NCI-H526 treated with DMSO at 0.1 percent for 48 hours (cell line): ENCODE results near the gene RAD50.
"Not testable (repeated sequence)": the region's sequence is repeated elsewhere in the genome, so short reads cannot be mapped to it uniquely, and the experiment has no call there.

ENCODE experiments used
- DNase-seq: peaks from one replicate; lab custom pipeline; 2025; lab: John Stamatoyannopoulos, UW

The RAD50 gene

DNA sequence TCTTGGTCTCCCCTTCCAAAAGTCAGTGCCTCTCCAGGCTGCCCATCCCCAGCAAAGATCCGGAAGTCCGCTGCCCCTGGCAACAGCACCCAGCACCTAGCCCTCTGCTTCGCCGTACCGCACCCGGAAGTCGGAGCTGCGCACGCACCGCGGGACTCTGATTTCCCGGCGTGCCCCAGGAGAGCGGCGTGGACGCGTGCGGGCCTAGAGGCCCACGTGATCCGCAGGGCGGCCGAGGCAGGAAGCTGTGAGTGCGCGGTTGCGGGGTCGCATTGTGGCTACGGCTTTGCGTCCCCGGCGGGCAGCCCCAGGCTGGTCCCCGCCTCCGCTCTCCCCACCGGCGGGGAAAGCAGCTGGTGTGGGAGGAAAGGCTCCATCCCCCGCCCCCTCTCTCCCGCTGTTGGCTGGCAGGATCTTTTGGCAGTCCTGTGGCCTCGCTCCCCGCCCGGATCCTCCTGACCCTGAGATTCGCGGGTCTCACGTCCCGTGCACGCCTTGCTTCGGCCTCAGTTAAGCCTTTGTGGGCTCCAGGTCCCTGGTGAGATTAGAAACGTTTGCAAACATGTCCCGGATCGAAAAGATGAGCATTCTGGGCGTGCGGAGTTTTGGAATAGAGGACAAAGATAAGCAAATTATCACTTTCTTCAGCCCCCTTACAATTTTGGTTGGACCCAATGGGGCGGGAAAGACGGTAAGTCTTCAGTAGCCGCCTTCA is at the start of gene RAD50:
Gene RAD50, plus strand, starts transcription at position 215 of the 715 bp plus-strand sequence. Its CDS starts 348 bp downstream, at position 563.
- DNase-seq, result peak; percentile 71

DNA sequence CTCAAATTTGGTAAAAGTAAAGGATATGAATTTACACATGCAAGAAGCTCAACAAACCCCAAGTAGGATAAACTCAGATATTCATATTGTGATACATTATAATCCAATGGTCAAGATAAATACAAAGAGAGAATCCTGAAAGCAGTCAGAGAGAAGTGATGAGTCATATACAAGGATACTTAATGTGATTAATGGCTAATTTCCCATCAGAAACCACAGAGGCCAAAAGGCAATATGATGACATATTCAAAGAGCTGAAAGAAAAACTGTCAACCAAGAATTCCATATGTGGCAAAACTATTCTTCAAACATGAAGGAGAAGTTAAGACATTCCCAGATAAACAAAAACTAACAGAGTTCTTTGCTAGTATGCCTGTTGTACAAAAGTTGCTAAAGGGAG is 46.7 kb upstream of the RAD50 start:
- DNase-seq, result no peak

DNA sequence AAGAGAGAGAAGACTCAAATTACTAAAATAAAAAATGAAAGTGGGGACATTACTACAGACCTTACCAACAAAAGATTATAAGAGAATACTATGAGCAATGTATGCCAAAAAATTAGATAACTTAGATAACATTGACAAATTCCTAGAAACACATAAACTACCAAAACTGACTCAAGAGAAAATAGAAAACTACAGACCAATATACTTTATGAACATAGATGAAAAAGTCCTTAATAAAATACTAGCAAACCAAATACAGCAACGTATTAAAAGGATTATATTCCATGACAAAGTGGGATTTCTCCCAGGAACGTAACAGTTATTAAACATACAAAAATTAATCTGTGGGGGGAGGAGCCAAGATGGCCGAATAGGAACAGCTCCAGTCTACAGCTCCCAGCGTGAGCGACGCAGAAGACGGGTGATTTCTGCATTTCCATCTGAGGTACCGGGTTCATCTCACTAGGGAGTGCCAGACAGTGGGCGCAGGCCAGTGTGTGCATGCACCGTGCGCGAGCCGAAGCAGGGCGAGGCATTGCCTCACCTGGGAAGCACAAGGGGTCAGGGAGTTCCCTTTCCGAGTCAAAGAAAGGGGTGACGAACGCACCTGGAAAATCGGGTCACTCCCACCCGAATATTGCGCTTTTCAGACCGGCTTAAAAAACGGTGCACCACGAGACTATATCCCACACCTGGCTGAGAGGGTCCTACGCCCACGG is 43.0 kb upstream of the RAD50 start:
- not testable (repeated sequence) for DNase-seq

DNA sequence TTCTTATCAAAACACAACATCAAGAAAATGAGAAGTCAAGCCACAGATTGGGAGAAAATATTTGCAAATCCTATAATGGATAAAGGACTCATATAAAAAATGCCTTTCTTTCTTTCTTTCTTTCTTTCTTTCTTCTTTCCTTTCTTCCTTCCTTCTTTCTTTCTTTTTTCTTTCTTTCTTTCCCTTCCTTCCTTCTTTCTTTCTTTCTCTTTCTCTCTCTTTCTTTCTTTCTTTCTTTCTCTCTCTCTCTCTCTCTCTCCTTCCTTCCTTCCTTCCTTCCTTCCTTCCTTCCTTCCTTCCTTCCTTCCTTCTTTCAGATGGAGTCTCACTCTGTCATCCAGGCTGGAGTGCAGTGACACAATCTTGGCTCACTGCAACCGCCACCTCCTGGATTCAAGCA is 34.7 kb upstream of the RAD50 start:
- not testable (repeated sequence) for DNase-seq

DNA sequence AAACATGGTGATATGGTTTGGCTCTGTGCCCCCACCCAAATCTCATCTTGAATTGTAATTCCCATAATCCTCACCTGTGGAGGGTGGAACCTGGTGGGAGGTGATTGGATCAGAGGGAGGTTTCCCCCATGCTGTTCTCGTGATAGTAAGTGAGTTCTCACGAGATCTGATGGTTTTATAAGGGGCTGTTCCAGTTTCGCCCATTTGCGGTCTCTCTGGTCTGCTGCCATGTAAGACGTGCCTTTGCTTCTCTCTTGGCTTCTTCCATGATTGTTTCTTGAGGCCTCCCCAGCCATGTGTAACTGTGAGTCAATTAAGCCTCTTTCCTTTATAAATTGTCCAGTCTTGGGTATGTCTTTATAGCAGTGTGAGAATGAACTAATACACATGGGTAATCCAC is 31.9 kb upstream of the RAD50 start:
- DNase-seq, result not testable (repeated sequence)

DNA sequence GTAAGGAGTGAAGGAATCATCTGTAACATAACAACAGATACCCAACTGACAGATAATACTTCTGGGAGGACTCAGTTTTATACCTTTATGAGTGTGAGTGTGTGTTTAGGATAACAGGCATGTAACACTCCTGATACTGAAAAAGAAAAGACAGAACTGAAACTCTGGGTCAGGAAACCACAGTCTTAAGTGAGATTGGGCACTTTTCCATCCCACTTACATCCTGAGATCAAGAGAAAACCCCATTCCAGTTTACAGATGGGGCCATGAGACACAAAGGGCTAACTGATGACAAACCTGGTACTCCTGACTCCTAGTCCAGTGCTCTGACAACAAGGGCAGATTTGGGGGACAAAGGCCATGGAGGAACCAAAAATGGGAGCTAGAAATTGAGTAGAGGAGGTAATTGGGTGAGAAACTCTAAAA is 31.5 kb upstream of the RAD50 start:
- no peak for DNase-seq

DNA sequence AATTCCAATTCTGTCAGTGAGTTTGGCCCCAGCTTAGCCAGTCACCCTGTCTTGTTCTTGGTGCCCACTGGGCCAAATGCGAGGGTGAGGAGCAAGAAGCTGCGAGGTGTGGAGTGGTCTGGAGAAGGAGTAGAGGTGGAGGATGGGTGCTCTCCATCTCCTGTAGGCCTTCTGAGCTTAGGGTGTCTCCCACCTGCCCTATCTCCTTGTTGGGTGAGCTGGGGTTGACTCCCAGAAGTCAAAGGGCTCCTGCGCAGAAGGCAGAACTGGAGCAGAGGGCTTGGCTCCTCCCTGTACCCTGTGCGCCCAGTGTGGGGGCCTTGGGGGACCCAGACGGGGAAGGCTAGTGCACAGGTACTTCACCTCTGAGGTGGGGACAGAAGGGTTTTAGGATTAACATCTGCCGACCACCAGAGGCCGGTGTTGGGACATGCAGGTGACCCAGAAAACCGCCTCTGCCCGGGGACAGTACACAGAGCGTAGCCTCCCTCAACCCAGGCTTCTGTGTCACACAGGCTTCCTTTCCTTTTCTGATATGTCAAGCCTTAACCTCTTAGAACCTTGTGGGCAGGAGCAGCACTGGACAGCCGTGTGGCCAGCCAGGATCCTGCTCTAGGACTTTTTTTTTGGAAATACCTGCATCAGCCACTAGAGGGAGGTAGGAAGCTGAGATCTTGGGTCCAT is 30.3 kb upstream of the RAD50 start:
- DNase-seq, result no peak

DNA sequence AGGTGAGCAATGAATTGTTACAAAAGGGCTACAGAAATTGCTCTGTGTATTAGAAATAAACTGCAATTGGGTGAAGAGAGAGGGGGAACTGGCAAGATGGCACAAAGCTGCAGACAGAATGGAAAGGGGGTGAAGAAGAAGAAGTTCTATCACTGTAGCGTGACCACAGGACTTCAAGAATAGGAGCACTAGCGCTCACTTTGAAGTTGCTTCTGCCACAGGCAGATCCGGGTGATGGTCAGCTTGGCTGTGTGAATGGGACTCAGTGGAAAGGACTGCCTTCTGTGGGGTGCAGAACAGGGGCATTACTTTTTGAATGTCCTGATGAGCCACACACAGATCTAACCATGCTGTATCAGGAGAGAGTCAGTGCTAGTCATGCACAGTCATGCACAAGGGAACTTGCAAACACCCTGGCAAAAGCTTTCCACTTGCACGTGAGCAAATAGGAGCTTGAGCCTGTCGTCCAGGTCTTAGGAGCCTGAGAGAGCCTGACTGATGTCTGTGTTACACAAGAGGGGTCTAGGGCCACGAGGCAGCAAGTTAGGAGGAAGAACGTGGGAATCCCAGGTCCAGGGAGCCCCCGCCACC is 29.7 kb upstream of the RAD50 start:
- DNase-seq, result no peak

DNA sequence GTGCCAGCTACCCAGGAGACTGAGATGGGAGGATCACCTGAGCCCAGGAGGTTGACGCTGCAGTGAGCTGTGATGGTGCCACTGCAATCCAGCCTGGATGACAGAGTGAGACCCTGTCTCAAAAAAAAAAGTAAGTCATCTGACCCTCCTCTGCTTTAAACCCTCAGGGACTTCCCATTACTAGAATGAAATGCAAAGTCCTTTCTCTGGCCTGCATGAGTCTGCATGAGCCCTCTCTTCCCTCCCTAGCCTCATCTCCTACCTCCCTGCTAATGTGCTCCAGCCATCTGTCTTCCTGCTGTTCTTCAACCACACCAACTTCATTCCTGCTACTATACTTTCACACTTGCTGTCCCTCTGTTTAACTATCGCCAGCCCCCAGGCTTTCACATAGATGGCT is 28.8 kb upstream of the RAD50 start:
- DNase-seq, result no peak

DNA sequence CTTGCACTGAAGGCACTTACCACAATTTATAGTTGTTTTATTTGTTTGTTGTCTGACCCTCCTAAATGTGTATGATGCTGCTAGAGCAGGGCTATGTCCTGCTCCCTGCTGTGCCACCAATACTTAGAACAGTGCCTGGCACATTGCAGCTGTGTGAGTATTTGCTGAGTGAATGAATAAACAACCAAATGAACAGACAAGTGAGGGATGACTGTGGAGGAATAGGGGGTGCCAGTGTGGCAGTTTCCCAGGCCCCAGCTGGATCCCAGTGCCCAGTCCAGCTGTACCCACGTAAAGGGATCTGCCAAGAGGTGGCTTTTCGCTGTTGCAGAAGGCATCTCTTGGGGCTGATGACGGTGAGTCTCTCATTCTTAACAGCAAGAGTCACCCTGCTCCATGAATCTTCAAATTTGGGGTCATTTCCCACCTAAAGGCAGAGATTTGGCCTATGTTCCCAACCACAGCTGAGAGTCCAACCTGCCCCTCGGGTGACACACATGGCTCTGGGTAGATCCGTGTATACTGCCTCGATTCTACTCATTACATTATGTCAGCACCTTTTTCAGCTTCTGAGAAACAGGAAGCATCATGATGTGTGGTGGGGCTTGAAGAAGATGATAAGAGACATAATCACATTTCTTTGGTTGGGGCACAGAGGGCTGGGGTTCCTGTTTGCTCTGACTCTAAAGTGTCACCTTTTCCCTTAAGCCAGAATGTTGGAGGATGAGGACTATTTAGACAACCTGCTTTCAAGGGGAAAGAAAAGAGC is 27.7 kb upstream of the RAD50 start:
- DNase-seq, result no peak

DNA sequence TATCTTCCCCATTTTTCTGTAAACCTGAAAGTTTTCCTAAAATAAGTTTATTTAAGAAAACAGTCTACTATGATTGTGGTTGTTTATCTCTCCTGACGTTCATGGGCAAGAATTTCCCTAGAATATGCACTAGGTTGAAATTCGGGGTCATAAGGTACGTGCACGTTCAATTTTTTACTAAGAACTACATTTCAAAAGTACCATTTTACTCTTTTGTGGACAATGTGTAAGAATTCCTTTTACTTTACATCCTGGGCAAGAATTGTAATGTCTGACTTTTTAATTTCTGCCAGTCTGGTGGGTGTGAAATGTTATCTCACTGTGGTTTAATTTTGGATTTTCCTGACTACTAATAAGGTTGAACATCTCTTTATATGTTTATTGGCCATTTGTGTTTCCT is 25.8 kb upstream of the RAD50 start:
- DNase-seq, result no peak

DNA sequence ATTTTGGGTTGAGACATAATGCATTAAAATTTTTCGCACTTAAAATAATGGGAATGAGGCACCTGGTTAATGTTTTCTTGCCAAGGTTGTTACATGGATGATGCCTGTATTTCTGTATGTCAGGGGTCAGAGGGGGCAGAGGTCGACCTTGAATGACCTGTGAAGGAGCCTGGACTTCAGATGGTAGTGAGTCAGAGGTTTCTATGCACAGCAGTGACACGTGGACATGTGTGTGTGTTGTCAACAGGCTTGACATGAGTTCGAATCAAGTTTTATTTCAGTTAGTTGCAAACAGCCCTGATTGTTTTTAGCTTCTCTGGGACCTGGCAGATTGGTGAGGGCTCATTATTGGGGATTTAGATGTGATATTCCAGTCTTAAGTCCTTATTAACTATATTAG is 17.1 kb upstream of the RAD50 start:
- DNase-seq, result no peak

DNA sequence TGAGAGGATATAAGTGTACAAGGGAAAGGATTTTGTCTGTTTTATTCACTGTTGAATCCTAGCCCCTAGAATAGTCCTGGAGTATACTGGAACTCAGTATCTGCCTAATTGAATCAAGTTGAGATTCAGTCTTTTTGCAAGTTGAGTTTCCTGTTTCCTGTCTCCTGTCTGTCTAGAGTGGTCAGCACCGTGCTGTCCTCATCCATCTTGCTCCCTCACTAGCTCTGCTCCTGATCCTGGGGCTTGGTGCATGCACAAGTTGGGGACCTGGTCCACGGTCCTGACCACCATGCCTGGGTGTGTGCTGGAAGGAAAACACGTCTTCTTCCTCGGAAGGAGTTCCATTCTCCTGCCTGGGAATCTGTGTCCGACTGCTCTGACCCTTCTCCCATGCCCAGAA is 16.6 kb upstream of the RAD50 start:
- DNase-seq, result no peak

DNA sequence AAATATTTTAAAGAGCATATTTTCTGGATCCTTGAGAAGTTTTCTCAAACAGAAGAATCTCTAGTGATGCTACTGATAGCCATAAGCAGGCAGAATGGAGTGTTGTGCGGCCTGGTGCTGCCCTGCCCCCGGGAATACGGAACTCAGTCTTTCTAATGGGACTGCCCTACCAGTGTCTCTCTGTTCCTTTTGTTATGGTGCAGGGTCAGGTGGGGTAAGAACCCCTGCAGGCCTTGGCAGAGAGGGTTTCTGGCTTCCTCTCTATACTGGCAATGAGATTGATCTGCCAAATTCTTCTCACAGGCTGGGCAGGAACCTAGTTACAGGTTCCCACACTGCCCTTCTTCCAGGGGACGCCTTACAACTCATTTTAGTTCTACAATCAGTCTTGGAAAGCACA is 16.0 kb upstream of the RAD50 start:
- no peak for DNase-seq

DNA sequence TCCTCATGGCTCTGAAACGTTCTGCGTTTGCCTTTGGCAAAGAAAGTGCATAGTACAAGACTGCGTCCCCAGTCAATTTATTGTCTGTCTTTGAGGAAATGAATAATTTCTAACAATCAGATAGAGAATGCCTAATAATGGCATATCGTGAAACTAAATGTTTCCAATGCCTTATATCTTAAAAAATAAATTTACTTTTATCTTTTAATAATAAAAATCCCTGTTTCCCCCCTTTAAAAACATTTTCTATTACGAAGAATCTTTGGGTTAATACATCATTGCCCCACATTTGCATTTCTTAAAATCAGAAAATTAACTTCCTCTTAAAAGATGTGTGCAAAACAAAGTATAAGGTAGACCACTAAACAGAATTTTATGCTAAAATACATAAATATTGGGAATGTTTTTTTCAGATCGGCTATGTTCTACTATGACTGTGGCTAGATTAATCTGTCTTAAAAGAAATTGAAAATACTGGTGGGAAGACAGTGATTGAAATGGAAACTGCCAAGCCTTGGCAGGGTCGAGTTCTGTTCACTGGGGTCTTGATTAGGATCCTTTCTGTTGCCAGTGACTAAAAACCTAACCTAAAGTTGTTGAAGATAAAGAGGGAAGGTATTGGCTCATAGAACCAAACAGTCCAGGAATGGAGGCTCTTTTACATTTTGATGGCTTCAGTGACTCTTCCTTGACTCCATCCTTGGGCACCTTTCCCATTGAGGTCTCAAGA is 13.1 kb upstream of the RAD50 start, which contains the start of gene IL5:
Gene IL5, minus strand, starts transcription at position 51 of the 730 bp plus-strand sequence. Its CDS starts 44 bp downstream, at position 7.
- DNase-seq, result no peak

DNA sequence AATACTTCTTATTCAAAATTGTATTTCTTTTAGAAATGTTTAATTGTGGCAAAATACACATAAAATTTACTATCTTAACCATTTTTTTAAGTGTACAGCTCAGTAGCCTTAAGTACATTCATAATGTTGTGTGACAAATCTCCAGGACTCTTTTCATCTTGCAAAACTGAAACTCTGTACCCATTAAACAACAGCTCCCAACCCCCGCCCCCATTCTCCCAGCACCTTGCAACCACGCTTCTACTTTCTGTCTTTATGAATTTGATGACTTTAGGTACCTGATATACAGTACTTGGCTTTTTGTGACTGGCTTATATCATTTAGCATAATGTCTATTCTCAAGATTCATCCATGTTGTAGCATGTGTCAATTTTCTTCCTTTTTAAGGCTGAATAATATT is 10.7 kb upstream of the RAD50 start:
- DNase-seq, result no peak

DNA sequence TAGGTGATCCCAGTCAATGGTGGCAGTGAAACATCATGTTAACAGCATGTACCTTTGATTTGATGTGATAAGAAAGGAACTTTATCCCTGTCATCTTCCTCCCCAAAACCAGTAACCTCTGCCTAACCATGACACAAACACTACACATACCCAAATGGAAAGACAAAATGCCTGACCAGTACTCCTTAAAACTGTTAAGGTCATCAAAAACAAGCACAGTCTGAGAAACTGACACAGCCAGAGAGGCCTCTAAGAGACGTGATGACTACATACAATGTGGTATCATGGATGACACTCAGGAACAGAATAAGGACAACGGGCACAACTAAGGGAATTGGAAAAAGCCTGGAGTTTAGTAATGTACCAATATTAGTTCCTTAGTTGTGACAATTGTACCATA is 9.5 kb upstream of the RAD50 start:
- DNase-seq, result no peak

DNA sequence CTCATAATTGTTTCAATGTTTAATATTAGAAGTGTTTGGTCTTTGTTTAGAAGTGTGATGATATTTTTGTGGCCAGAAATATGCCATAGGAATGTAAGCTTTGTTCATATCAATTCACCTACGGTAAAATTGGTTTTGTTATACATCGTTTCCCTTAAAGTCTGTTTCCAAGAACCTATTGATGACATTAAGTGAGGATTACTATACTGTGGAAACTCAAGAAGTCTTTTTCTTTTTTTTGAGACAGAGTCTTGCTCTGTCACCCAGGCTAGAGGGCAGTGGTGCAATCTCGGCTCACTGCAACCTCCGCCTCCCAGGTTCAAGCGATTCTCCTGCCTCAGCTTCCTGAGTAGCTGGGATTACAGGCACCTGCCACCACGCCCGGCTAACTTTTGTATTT is 7.9 kb upstream of the RAD50 start:
- DNase-seq, result not testable (repeated sequence)

DNA sequence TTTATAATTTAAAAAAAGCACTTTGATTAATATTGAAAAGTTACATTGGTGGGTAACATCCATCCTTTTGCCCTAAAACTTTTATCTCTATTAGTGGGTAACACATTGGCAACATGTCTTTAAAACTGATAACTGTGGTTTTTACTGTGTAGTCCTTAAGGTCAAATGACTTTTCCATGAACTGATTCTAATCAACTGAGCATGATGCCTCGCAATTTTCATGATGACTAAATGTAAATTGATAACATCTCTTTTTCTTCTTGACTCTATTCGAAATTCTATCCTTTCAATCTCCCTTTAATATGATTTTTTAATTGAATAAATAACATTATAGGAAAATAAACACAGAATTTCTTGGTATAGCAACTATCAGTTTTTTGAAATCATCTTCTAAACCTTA is 7.2 kb upstream of the RAD50 start:
- DNase-seq, result no peak

DNA sequence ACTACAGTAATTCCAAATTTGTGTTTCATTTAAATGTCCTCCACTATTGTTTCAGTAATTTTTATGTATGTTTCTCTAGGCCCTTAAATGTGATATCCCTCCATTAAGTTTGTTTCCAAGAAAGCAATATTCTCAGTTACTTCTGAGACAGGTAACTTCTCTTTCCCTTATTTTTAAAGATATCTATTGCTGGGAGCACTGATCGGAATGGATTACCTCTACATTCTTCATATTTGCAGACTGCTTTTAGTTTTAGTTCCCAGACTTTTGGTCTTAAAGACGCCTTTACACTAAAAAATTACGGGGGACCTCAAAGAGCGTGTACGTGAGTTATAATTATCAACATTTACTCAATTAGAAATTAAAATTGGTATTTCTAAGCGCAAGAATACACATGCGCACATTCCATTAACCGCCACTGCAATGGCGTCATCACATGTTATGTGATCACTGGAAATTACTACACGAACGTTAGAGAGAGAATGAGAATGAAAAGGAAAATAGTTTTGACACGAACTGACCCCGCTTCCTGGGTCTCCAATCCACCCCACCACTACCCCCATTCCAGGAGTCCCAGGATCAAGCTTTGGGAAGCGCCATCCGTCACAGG is 519 bp upstream of the RAD50 start:
- no peak for DNase-seq
